Measurements from ENCODE around the gene POLR2H.

POLR2H gene

DNA sequence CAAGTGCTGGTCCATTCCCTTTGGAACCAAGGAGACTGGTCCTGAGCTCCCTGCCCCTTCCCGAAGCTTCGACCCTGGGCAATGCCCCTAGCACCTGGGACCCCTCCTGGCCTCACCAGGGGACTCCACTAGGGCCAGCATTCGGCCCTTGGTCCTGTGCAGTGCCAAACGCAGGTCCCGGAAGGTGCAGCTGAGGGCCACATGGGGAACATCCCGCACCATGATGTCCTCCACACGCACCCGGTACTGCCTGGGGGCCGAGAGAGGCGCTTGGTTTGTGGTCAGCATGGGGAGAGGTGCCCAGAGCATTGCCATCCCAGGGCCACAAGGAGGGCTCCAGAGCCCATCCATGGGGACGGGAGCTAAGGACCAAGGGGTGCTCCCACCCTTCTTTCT lies 8.0 kb upstream of the POLR2H start:
- TF ChIP-seq GATA3 (IDR thresholded peaks at IDR 0.05; ENCODE audit: low read depth, low read length), result no peak
- TF ChIP-seq GATA2 (IDR thresholded peaks at IDR 0.05; ENCODE audit: low read depth, low read length), result no peak

DNA sequence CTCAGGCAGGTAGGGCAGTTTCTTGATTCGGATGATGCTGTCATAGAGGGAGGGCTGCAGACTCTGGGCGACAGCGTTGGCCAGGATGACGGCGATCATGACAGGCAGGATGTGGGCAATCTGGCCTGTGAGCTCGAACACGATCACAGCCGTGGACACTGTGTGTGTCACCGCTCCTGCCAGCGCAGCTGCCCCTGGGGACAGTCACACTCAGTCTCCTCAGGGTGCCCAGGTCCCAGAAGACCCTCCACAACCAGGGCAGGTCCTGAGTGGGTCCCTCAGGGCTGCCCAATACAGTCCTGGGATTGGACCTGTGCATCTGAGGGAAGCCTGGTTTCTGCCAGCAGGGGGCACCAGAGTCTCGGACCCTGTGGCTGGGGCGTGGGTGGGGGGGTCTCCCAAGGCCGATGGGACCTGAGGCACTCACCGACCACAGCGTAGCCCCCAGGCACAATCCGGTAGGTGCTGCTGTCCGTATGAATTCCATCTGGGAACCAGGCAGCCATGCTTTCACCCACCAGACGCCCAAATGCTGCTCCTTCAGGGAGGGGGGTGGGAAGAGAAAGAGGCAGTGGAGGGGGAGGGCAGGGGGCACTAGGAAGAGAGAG lies 7.3 kb upstream of the POLR2H start:
- no peak for TF ChIP-seq GATA2 (IDR thresholded peaks at IDR 0.05; ENCODE audit: low read depth, low read length)
- no peak for TF ChIP-seq GATA3 (IDR thresholded peaks at IDR 0.05; ENCODE audit: low read depth, low read length)

DNA sequence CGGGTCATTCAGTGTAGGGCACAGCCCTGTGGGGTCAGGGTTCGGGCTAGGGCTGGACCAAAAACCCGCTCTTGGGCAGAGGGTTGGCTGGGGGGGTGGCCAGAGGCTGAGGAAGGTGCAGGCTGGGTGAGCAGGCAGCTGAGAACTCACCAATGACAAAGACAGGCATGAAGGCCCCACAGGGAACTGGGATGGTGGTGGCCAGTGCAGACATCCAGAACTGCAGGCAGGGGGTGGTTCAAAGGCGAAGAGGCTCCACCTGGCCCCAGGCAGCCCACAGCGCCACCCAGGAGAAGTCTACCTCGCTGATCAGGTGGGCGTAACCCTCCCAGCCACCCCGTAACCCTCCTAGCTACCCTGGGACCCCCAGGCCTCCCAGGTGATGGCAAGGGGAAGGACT lies 6.8 kb upstream of the POLR2H start:
- TF ChIP-seq GATA2 (IDR thresholded peaks at IDR 0.05; ENCODE audit: low read depth, low read length) (no peak), GATA3 (IDR thresholded peaks at IDR 0.05; ENCODE audit: low read depth, low read length) (no peak)

DNA sequence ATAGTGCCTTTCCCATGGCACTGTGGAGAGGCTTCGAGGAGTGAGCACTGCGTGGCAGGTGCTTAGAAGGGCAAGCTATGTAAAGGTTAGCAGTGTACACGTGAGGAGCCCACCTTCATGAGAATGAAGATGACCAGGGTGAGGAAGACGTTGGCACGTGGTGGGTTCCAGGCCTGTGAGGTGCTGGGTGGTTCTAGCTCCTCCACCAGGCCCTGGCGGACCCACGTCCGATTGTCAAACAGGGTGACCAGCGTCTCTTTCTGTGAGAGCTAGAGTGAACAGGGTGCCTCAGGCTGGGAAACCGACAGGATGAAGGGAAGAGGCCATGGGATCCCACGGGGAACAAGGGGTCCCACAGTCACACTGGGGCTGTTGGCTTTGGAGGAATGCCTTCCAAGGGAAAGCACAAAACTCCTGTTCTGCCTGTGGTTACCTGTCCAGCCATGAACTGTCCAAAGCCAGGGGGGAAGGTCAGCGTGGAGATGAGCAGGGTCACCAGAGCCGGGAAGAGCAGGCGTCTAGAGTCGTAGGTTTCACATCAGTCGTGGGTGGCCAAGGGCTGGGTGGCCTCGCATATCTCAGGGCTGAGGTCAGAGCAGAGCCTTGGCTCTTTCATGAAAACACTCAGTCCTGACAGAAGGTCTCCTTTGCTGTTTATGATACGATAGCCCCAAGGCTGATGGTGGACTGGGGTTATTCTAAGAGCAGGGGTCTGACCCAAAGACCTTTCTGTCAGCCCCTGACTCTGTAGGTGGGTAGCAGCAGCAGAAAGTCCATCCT lies 6.1 kb upstream of the POLR2H start:
- TF ChIP-seq GATA3 (IDR thresholded peaks at IDR 0.05; ENCODE audit: low read depth, low read length), result no peak
- TF ChIP-seq GATA2 (IDR thresholded peaks at IDR 0.05; ENCODE audit: low read depth, low read length), result no peak

DNA sequence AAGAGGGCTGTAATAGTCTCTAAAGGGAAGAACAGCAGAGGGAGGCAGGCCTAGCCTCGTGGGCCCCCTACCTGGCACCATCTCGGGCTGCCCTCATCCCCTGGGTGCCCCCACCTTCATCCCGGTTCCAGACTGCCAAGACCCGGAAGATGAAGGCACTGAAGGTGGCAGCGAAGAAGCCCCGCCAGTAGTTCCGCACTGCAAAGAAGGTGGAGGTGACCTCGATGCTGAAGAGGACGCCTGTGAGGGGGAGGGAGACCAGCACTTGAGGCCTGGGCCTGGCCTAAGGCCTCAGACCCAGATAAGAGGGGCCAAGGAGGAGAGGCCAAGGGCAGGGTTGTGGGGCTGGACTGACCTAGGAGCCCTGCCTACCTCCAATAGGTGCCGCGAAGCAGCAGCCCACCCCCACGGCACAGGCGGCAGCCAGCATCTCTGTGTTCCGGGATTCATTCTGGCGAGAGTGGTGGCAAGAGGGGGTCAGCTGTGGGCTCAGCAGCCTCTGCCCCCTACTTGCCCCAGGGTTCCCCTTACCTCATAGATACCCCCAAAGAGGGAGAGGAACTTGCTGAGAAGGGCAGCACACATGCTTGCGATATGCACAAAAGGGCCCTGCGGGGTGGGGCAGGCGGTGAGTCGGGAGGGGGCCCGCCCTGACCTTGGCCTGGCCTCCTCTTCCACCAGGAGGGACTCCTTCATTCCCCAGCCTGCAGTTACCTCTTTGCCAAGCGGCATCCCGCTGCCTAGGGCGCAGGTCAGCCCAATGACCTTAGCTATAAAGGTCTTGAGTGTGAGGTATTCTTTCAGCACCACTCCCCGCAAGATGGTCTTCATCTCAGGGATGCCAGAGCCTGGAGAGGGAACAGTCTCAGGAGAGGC lies 4.0 kb upstream of the POLR2H start:
- no peak for TF ChIP-seq GATA2 (IDR thresholded peaks at IDR 0.05; ENCODE audit: low read depth, low read length)

DNA sequence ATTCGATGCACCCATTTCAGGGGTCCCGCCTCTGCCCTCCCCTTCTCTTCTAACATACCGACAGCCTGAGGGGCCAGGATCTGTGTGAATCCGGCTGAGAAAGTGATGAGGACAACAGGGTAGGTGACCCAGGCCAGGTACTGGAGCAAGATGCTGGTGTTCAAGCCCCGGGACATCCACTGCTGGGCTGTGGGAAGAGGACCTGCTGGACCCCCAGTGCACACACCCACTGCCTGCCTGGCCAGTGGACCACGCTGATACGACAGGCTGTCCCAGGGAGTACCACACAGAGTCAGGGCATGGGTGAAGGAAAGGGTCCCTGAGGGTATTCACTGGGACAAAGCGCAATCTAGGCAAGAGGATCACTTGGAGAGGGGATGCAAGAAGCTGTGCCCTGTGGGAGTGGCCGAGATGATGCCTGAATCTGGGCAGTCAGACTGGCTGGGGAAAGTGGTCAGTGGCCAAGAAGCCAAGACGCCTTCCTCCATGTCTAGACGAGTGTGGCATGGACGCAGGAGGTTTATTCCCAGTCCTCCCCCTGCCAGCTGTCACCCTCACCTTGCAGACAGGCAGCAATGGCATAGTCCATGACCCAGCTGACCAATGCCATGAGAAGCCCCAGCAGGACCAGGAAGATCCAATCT lies 3.3 kb upstream of the POLR2H start:
- TF ChIP-seq GATA2 (IDR thresholded peaks at IDR 0.05; ENCODE audit: low read depth, low read length) (no peak), GATA3 (IDR thresholded peaks at IDR 0.05; ENCODE audit: low read depth, low read length) (no peak)

DNA sequence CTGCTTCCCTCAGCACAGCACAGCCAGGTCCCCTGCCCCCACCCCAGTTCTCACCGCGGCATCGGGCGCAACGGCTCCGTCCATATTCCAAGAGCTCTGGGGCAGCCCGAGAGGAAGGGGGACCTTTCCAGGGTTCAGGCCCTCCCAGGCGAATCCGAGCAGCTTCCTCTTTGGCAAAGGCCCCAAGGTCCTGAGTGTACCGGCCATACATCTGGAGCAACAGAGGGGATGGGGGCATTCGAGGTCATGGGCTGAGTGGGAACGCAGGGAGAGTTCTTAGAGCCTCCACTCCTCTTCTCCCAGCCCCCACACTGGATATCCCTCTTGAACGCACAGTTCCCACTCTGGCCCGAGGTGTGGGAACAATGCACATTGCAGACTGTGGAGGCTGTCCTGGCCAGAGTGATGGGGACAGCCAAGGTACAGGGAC lies 2.6 kb upstream of the POLR2H start:
- no peak for TF ChIP-seq GATA3 (IDR thresholded peaks at IDR 0.05; ENCODE audit: low read depth, low read length)
- no peak for TF ChIP-seq GATA2 (IDR thresholded peaks at IDR 0.05; ENCODE audit: low read depth, low read length)

DNA sequence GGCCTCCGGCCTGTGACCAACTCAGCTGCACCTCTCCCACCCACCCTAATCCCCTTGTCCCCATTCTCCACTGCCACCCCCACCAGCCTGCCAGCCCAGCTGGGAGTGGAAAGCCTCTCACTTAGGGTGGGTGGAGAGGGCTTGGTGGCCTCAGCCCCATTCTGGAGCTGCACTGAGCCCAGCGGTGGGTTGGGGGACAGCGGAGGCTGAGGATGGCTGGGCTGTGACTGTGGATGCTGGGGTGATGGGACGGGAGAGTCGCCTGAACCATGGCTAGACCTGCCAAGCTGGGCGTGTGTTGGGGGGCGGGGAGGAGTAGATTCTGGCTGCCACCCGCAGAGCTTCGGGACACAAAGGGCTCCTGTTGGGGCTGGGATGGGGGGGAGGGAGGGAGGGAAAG lies 1.9 kb upstream of the POLR2H start:
- no peak for TF ChIP-seq GATA2 (IDR thresholded peaks at IDR 0.05; ENCODE audit: low read depth, low read length)
- no peak for TF ChIP-seq GATA3 (IDR thresholded peaks at IDR 0.05; ENCODE audit: low read depth, low read length)

DNA sequence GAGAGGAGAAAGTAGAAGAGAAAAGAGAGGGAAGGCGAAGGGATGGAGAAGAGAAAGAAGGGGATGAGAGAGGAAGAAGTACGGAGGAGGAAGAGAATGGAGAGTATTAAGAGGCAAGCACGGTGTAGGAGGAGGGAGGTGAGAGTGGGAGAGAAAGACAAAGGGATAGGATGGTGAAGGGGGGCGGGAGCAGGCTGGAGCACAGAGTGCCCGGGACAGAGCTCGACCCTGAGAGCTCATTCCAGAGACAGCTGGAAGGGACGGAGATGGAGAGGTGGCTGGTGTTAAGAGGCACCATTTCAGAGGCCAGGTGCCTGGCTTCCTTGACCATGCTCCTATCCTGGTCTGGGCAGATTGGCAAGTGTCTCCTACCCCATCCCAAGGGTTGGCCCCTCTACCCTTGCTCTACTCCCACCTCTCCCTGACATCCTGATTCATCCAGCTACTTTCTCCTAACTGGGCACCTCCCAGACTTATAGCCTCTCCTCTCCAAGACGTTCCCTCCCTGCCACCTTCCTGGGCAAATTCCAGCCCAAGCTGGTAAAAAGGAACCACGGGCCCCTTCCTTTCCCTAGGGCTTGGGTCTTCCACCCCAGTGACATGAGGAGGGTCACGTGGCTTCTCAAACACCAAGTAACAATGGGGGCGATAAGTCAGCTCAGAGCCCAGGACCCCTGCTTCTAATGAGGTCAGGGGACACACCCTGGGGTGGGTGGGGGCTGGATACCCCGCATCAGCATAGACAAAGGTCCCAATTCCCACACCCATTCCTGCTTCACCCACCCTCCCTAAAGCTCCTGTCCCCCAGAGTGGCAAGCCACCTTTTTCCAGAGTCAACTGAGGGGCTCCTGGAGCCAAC lies 1.2 kb upstream of the POLR2H start:
- TF ChIP-seq GATA2 (IDR thresholded peaks at IDR 0.05; ENCODE audit: low read depth, low read length), result no peak
- TF ChIP-seq GATA3 (IDR thresholded peaks at IDR 0.05; ENCODE audit: low read depth, low read length), result no peak

DNA sequence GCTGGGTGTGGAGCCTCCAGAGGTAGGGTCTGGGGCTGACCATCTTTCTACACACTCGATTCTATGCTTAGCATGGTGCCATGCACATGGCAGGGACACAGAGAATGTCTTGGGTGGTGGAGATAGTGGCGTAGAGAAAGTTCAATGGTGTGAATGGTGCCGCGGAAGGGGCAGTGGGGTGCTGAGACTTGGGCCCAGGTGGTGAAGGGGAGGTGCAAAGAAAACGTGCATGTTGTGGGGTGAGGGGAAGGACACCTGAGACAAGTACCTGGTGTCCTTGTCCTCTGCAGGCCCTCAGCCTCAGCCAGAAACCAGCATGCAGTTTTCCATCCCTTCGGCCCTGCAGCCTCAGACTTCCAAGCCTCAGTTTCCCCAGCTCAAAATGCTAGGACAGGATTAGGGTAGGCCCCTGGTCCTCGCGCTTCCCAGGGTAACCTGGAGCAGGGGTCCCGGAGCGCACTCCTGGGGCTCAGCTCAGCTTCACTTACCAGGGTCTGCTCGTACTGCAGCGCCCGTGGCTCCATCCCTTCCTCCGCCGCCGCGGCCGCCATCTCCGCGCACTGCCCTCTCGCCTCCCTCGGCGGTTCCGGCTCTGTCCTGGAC lies 480 bp upstream of the POLR2H start:
- no peak for TF ChIP-seq GATA3 (IDR thresholded peaks at IDR 0.05; ENCODE audit: low read depth, low read length)
- no peak for TF ChIP-seq GATA2 (IDR thresholded peaks at IDR 0.05; ENCODE audit: low read depth, low read length)

DNA sequence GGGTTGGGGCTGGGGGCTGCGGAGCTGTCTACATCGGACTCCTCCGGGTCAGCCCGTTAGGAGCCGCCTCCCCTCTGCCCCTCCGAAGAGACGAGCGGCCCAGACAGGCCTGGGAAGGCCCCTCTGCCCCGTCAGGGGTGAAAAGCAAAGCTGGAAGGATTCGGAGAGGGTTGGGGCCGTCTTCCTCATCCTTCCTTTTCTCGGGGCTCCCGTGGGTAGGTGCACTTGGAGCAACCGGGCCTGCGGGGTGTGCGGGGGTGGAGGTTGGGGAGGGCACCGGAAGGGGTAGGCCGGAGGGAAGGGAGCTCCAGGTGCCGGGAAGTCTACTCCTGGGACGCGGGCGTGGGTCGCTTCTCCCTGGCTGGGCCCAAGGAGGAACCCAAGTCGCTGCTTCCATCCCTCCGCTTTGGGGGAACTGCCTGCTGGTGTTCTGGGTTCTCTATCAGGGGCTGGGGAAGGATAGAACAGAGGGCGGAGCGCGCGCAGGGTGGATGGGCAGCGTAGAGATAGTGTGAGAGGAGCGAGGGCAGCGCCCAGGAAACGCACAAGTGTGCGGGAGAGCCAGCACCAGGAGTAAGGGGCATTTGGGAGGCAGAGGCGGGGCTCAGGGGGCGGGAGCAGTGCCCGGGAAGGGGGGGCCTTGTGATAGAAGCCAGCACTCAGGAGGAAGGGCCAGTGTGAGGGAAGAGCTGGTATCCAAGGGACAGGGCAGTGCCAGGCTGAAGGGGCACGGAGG lies 590 bp downstream of the POLR2H start:
- no peak for TF ChIP-seq GATA2 (IDR thresholded peaks at IDR 0.05; ENCODE audit: low read depth, low read length)
- no peak for TF ChIP-seq GATA3 (IDR thresholded peaks at IDR 0.05; ENCODE audit: low read depth, low read length)
